Prostate gland (tissue), 2 donors: Measurements from ENCODE around the gene TFF2. TPM values are rescaled to one million over a fixed set of nuclear protein-coding genes. Genes with fewer than 3 reads are reported as not detected.

ENCODE experiments used
- DNase-seq: peaks from one replicate; pipeline ENCODE4 v3.0.0-alpha.2; 2019; ENCODE audit warnings: low spot score
- H3K27ac ChIP-seq, 2 donors: fragments of 200-600 bp; sonication (generic); 2 replicates each; pipeline ENCODE4 v1.5.1; 2017 to 2019
- H3K27me3 ChIP-seq: fragments of 200-600 bp; sonication (generic); replicated peaks from 2 replicates; pipeline ENCODE4 v1.5.1; 2019; ENCODE audit not compliant: insufficient read depth
- H3K36me3 ChIP-seq, 2 donors: fragments of 200-600 bp; sonication (generic); 1 replicate in 1 of 2; 2 replicates in 1 of 2; pipeline versions ENCODE4 v1.5.1 to v1.8.1; 2017 to 2019
- H3K4me1 ChIP-seq: fragments of 200-600 bp; sonication (generic); replicated peaks from 2 replicates; pipeline ENCODE4 v1.5.1; 2019
- H3K4me3 ChIP-seq, 2 donors: fragments of 200-600 bp; sonication (generic); 2 replicates each; pipeline ENCODE4 v1.5.1; 2017 to 2019
- H3K9me3 ChIP-seq: fragments of 200-600 bp; sonication (generic); 2 replicates; pipeline ENCODE4 v1.5.1; 2017
- POLR2A ChIP-seq: fragments of 450-650 bp; IDR thresholded peaks from one replicate; pipeline ENCODE4 v1.6.1; 2016; ENCODE audit warnings: antibody characterized with exemption, mild to moderate bottlenecking
- POLR2AphosphoS5 ChIP-seq: sonication (generic); formaldehyde crosslinking; IDR thresholded peaks from one replicate; pipeline ENCODE4 v1.6.1; 2017; ENCODE audit warnings: antibody characterized with exemption
- WGBS: methylation state at CpG from one replicate; pipeline ENCODE4 v1.1.5; 2018; 5-methylcytosine and 5-hydroxymethylcytosine counted together
- intact Hi-C: fragments of 100-400 bp; cut with DNase I; formaldehyde crosslinking; loops from one replicate; pipeline ENCODE4 v1.14.2; 2022
- total RNA-seq, 2 donors: library from RNA; depleted of rRNA; stranded (reverse); fragments of >200 nt; gene quantifications; one replicate each; pipeline ENCODE4 v1.1.0, GENCODE V29; 2016
- TF ChIP-seq, protein P1 (sequence below), 4 experiments: fragments of 200-600 bp in 2 of 4; fragments of 450-650 bp in 2 of 4; sonication (generic) in 2 of 4; IDR thresholded peaks; 1 replicate in 3 of 4; 2 replicates in 1 of 4; pipeline ENCODE4 v1.5.1; 2016 to 2019; ENCODE audit warnings: antibody characterized with exemption in 4 of 4, mild to moderate bottlenecking in 2 of 4, moderate library complexity in 2 of 4

Gene TFF2
- total RNA-seq, 2 donors from 2014 or later: not detected

DNA sequence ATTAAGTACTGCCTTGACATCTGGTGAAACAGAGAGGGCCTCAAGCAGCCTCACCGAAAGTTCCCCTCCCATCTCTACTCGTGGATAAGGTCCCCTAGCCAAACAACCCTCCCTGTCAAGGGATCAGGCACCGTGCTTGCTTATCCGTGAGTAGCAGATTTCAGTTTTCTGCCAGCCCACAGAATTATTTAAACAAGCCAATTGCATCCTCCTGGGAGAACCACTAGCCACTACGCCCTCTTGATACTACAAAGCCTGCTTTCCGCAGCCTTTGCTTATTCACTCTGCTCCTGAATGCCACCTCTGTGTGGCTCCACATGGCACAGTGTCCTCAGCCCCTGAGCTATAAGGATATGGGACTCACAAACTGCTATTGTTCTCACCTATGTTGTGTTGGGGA is 5.9 kb upstream of the TFF2 start:
- H3K9me3 ChIP-seq: no peaks in the 10 kb centered on the region
- no peak overlapping the region for H3K4me3 ChIP-seq
- no peaks in the 10 kb centered on the region for H3K36me3 ChIP-seq
- no peaks in the 10 kb centered on the region for H3K27me3 ChIP-seq
- intact Hi-C loops: no loop called here
- no peaks in the 10 kb centered on the region for H3K4me1 ChIP-seq
- no peak overlapping the region for H3K27ac ChIP-seq
- no peak for DNase-seq
- WGBS: 73% methylated on average over 6 of the region's 6 CpGs
- TF ChIP-seq POLR2A (no peak), POLR2AphosphoS5 (no peak)
- TF ChIP-seq, protein P1, sequence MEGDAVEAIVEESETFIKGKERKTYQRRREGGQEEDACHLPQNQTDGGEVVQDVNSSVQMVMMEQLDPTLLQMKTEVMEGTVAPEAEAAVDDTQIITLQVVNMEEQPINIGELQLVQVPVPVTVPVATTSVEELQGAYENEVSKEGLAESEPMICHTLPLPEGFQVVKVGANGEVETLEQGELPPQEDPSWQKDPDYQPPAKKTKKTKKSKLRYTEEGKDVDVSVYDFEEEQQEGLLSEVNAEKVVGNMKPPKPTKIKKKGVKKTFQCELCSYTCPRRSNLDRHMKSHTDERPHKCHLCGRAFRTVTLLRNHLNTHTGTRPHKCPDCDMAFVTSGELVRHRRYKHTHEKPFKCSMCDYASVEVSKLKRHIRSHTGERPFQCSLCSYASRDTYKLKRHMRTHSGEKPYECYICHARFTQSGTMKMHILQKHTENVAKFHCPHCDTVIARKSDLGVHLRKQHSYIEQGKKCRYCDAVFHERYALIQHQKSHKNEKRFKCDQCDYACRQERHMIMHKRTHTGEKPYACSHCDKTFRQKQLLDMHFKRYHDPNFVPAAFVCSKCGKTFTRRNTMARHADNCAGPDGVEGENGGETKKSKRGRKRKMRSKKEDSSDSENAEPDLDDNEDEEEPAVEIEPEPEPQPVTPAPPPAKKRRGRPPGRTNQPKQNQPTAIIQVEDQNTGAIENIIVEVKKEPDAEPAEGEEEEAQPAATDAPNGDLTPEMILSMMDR (IDR thresholded peaks at IDR 0.05): no peak

DNA sequence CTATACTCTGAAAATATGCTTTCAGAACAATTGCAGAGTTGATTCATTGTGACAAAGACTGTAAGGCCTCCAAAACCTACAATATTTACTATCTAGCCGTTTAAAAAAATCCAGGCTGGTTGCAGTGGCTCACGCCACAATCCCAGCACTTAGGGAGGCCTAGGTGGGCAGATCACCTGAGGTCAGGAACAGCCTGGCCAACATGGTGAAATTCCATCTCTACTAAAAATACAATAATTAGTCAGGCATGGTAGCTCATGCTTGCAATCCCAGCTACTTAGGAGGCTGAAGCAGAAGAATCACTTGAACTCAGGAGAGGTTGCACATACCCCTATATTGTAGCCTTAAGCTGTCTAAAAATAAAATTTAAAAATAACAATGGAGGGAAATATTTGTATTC is 5.3 kb upstream of the TFF2 start:
- no peak for DNase-seq
- TF ChIP-seq POLR2A (no peak), POLR2AphosphoS5 (no peak)
- TF ChIP-seq, protein P1 (IDR thresholded peaks at IDR 0.05): no peak
- WGBS: 94% methylated on average over 2 of the region's 2 CpGs
- no peak overlapping the region for H3K4me3 ChIP-seq
- H3K36me3 ChIP-seq: no peaks in the 10 kb centered on the region
- H3K9me3 ChIP-seq: no peaks in the 10 kb centered on the region
- intact Hi-C loops: no loop called here
- no peaks in the 10 kb centered on the region for H3K4me1 ChIP-seq
- H3K27ac ChIP-seq: no peak overlapping the region
- no peaks in the 10 kb centered on the region for H3K27me3 ChIP-seq

DNA sequence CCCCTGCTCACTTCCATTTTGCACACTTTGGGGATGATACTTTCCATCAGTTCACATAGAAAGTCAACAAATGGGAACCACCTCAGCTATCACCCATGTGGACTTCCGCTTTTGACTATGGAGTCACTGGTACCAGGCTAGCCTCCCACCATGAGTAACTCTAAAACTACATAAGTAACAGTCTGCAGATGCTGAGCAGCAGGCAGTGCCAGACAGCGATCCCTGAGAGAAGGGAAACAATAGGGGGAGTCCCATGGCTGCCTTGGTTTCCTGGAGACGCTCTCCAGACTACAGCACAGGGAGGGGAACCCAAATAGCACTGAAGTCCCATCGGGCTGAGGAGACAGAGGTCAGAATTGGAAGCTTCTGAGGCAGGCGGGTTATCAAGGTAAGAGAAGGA is 2.8 kb upstream of the TFF2 start:
- intact Hi-C loops: no loop called here
- Histone ChIP-seq H3K4me3 (no peak overlapping the region), H3K9me3 (no peaks in the 10 kb centered on the region), H3K36me3 (no peaks in the 10 kb centered on the region), H3K27ac (no peak overlapping the region), H3K4me1 (no peaks in the 10 kb centered on the region), H3K27me3 (no peaks in the 10 kb centered on the region)
- TF ChIP-seq POLR2A: no peak
- TF ChIP-seq, protein P1 (IDR thresholded peaks at IDR 0.05): no peak
- TF ChIP-seq POLR2AphosphoS5: no peak
- no peak for DNase-seq
- WGBS: 89% methylated on average over 5 of the region's 5 CpGs

DNA sequence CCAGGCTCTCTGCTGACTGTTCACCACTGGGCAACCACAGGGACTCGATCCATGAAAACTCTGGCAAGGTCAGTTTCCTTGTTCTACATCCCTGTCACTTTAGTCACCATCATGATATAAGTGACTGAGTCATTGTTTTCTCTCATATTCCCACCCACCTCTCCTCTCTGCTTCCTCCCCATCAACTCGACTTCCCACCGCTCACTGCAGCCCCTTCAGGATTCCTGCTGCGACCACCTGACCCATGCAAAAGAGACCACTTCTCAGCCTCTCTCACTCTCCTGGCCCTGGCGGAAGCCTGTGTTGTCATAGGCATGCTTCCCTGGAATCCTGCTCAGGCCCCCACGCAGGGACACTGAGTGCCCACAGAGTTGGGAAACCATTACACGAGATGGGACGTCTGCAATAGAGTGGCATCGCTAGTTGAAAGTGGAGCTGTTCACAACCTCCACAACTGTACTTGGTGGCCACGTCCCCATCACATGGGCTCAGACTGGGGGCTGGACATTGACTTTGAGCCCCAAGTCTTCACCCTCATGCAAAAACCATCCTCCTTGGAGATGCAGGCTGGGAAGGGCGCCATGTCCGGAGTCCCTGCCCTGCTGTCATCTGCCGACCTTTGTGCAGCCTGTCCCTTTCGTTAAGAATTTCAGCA is 1.8 kb upstream of the TFF2 start:
- no peaks in the 10 kb centered on the region for H3K4me1 ChIP-seq
- no peaks in the 10 kb centered on the region for H3K9me3 ChIP-seq
- H3K4me3 ChIP-seq: no peak overlapping the region
- DNase-seq: no peak
- no peaks in the 10 kb centered on the region for H3K27me3 ChIP-seq
- TF ChIP-seq, protein P1 (IDR thresholded peaks at IDR 0.05): no peak
- TF ChIP-seq POLR2AphosphoS5 (no peak), POLR2A (no peak)
- H3K36me3 ChIP-seq: no peaks in the 10 kb centered on the region
- 89% methylated on average over 14 of the region's 14 CpGs for WGBS
- intact Hi-C loops: no loop called here
- H3K27ac ChIP-seq: no peak overlapping the region

DNA sequence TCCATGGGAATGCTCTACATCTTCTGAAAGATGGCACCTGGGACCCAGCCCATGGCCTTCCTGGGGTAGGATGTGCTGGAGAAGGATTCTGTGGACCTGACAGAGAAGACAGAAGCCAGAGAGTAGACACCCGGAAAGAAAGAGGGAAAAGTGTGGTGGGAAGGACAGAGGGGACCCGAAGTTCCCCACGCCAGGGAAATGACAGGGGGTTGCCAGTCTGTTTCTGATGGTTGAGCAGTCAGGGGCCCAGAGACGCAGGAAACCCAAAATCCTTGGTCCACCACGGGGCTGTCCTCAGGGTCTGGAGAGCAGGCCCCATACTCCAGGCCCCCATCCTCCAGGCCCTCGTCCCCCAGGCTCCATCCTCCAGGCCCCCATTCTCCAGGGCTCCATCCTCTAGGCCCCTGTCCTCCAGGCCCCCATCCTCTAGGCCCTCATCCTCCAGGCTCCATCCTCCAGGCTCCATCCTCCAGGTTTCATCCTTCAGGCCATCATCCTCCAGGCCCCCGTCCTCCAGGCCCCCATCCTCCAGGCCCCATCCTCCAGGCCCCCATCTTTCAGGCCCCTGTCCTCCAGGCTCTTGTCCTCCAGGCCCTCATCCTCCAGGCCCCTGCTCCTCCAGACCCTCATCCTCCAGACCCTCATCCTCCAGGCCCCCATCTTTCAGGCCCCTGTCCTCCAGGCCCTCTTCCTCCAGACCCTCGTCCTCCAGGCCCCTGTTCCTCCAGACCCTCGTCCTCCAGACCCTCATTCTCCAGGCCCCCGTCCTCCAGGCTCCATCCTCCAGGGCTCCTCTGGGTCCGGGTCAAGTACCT is 1.0 kb upstream of the TFF2 start:
- intact Hi-C loops: no loop called here
- Histone ChIP-seq H3K4me3 (no peak overlapping the region), H3K27ac (no peak overlapping the region), H3K36me3 (no peaks in the 10 kb centered on the region), H3K27me3 (no peaks in the 10 kb centered on the region), H3K9me3 (no peaks in the 10 kb centered on the region), H3K4me1 (no peaks in the 10 kb centered on the region)
- TF ChIP-seq POLR2A (no peak), POLR2AphosphoS5 (no peak)
- TF ChIP-seq, protein P1 (IDR thresholded peaks at IDR 0.05): no peak
- no peak for DNase-seq
- 86% methylated on average over 11 of the region's 11 CpGs for WGBS
